Activated T-cell treated with anti-CD3 and anti-CD28 coated beads, Interleukin-2, amount 50 U/mL, for 48 hours (primary cell): Measurements from ENCODE around the gene COL1A1.

Experiments used
- DNase-seq, 2 experiments: peaks; one replicate each; pipeline ENCODE4 v3.0.0-alpha.2; 2020

Gene COL1A1

DNA sequence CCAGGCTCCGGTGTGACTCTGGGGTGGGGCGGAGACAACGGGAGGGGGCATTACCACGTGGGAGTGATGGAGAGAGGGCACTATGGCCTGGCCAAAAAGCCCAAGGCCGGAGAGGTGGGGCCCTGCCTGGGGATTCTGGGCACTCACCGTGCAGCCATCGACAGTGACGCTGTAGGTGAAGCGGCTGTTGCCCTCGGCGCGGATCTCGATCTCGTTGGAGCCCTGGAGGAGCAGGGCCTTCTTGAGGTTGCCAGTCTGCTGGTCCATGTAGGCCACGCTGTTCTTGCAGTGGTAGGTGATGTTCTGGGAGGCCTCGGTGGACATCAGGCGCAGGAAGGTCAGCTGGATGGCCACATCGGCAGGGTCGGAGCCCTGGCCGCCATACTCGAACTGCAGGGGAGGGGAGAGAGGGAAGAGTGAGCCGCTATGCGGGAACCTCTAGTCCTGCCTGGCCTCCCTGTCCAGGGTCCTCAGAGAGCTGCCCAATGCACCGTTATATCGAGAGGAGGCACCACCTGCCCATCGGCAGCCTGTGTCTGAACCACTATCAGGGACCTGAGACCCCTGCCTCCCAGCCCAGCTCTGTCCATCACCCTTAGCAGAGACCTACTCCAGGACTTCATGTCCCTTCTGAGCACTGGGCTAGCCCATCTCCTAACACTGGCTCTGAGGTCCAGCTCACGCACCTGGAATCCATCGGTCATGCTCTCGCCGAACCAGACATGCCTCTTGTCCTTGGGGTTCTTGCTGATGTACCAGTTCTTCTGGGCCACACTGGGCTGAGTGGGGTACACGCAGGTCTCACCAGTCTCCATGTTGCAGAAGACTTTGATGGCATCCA is 15.6 kb downstream of the COL1A1 start:
- no peak for DNase-seq

GRCh38 chr17:50184611-50185398 is 16.6 kb downstream of the COL1A1 start:
- DNase-seq: no peak

GRCh38 chr17:50184064-50184463 is 17.4 kb downstream of the COL1A1 start:
- DNase-seq: no peak

GRCh38 chr17:50183421-50183994 is 17.9 kb downstream of the COL1A1 start:
- DNase-seq: no peak

DNA sequence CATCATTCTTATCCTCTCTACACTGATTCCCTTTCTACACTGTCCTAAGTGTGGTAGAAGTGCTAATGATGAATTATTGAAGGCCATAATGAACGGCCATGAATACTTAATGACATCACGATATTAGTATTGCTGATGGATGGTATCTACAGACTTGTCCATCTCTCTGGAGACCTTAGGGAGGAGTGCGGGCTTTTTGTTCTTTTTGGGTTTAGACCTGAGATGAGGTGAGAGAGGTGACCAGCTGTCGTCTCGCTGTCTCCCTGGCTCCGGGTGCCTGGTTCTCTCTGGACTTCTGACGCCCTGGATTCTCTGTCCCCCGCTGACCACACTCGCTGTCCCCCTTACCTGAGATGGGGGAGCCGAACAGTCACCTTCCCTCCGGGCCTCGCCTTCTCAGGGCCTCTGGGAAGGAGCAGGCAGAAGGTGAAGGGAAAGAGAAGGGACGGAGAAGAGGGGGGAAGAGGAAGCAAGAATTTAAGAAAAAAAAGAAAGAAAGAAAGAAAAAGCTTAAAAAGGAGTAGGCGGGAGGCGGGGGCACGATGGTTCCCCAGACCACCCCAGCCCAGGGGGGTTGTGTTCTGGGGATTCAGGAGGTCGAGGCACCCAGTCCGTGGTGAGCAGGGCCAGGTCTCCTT is 18.5 kb downstream of the COL1A1 start:
- DNase-seq: no peak

- no peak for DNase-seq
Measured at GRCh38 chr17:50181591-50182560, 19.6 kb downstream of the COL1A1 start.

DNA sequence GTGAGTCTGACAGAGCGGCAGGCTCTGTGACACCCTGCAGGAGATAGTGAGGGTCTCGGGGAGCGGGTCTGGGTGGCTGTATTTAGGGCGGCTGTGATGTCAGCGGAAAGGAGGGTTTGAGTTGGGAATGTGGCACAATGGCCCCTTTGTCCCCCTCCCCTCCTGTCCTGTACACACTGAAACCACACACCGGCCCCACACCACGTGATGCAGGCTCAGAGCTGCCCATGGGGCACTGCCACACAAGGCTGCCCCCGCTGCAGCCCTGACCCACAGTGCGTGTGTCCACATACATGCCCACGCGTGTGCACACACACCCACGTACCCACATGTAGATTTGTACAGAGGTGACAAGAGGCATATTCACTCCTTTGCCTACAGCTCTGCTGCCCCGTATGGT is 20.3 kb downstream of the COL1A1 start:
- no peak for DNase-seq

DNA sequence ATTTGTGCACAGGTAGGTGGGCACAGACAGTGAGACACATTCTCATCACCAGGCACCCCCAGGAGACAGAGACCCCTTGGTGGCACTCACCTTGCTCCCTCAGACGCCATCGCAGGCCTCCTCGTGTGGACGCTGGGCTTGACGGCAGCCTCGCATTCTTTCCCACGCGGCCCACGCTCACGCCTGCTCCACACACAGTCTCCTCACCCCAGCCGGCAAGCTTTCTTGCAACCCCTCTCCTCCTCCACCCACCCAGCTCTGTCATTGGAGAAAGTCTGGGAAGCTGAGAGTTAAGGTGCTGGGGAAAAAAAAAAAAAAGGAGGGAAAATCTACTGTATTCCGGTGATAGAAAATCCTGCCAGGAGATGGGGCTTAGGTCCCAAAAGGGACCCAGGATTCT is 20.8 kb downstream of the COL1A1 start:
- DNase-seq: no peak

- DNase-seq: no peak
Measured at GRCh38 chr17:50180111-50180510, 21.3 kb downstream of the COL1A1 start.

- DNase-seq: peak; percentile 63 to 68
Measured at GRCh38 chr17:50177983-50178834, 23.2 kb downstream of the COL1A1 start.

- DNase-seq: no peak
Measured at GRCh38 chr17:50177476-50177875, 24.0 kb downstream of the COL1A1 start.

- no peak for DNase-seq
Measured at GRCh38 chr17:50176559-50177357, 24.7 kb downstream of the COL1A1 start.

- DNase-seq: no peak
Measured at GRCh38 chr17:50175035-50175807, 26.2 kb downstream of the COL1A1 start.

- no peak for DNase-seq
Measured at GRCh38 chr17:50174444-50174843, 27.0 kb downstream of the COL1A1 start.

DNA sequence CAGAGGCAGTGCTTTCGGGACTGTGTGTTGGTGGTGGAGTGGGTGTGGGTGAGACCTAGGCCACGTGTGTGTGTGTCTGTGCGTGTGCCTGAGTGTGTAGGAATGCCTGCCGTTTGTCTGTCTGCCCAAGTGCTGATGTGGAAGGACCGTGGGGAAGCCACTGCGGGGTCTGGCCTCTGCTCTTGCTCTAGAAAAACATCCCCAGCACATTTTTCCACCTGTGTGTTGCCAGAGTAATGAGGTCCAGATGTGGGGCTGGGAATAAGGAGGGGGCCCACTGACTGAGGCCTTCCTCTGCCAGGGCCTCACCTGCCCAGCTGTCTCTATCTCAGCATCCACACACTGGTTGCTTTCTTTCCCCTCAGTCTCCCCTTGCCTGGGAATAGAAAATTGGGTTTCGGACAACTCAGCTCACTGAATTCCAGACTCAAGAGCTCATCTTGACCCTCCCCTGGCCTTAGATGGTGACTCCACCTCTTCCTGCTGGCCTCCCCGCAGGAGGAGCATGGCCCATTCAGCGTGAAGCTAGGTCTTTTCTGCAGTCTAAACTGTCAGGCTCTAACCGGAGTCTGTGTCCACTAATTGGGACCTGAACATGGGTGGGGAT is 28.0 kb downstream of the COL1A1 start:
- no peak for DNase-seq

DNA sequence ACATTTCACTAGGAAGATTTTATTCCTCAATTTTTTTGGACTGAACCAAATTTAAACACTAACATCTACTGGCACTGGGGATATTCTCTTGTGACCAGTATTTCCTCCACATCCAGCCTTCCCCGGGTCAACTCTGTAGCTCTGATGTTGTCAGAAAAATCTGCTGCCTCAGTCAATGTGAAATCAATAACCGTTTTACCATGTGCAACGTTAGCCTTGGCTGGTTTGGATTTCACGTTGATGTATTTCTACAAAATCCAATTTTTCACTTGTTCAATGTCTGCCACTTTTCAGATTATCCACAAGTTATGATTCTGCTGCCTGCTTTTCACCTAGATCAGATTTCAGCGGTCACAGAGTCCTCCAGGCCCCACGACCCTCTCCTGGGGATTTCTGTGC is 28.5 kb downstream of the COL1A1 start:
- no peak for DNase-seq

DNA sequence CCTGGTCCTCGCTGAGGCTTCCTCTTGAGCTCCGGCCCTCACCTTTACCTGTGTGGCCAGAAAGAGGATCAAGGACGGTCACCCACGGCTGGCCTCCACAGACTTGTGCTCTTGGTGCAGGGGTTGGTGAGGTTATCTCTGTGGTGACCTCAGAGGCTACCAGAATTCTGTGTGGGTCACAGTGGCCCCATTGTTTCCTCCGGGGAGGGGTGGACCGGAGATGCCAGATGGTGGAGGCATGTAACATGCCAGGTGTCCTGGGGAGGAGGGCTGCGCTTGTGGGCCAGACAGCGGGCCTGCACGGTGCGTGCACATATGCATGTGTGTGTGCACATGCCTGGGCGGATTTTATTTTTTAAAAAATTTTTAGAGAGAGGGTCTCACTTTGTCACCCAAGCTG is 29.3 kb downstream of the COL1A1 start:
- no peak for DNase-seq

DNA sequence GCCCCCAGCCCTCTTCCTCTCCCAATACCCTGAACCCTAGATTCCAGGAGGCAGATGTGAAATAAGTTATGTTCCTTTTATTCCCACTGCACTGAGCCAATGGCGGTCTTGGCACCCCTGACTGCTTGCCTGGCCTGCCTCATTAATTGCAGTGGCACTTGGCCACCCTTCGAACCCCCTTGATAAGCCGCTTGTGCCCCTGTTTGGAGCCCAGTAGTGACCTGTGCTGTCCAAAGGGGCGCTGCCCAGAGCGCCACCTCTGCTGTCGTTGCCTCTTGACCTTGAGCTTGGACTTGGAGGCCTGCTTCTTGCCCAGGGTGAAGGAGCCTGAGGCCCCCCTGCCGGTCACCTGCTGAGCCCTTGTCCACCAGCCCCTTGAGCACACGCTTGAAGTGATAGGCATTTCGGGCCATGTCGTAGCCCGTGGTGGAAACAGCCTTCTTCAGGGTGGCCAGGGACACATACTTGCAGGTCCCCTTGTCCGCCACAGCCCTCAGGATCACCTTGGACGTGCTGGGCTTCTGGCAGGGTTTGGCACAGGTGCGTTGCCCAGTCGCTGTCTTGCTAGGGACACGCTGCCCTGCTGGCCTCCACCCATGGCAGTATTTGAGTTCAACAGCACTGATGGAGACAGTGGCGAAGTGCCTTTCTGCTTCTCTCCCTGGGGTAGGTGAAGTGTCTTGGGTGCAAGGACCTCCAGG is 29.9 kb downstream of the COL1A1 start:
- no peak for DNase-seq
